DMS114 treated with DMSO at 0.1 percent for 48 hours (cell line): ENCODE measurements around the gene SLC37A1.
"Not testable (repeated sequence)": the region's sequence is repeated elsewhere in the genome, so short reads cannot be mapped to it uniquely, and the experiment has no call there.

Experiments used
- DNase-seq: peaks from one replicate; lab custom pipeline; 2025; ENCODE audit not compliant: unreplicated experiment; lab: John Stamatoyannopoulos, UW

The SLC37A1 gene

GRCh38 chr21:42513151-42513984 is at the start of gene SLC37A1:
TSS of gene SLC37A1 (plus strand) at chr21:42513852. CDS start at chr21:42518455, 4,603 bp downstream.
- no peak for DNase-seq

- no peak for DNase-seq
Measured at GRCh38 chr21:42463861-42464515, 49.7 kb upstream of the SLC37A1 start.

- no peak for DNase-seq
Measured at GRCh38 chr21:42465008-42465802, 48.4 kb upstream of the SLC37A1 start.

- DNase-seq, result no peak
Measured at GRCh38 chr21:42465803-42466127, 47.9 kb upstream of the SLC37A1 start.

GRCh38 chr21:42466700-42467099 is 47.0 kb upstream of the SLC37A1 start:
- no peak for DNase-seq

GRCh38 chr21:42467140-42467983 is 46.3 kb upstream of the SLC37A1 start:
- no peak for DNase-seq

- DNase-seq, result no peak
Measured at GRCh38 chr21:42468491-42469131, 45.0 kb upstream of the SLC37A1 start.

- no peak for DNase-seq
Measured at GRCh38 chr21:42469272-42469671, 44.4 kb upstream of the SLC37A1 start.

GRCh38 chr21:42469726-42470125 is 43.9 kb upstream of the SLC37A1 start:
- not testable (repeated sequence) for DNase-seq

GRCh38 chr21:42471206-42471605 is 42.4 kb upstream of the SLC37A1 start:
- no peak for DNase-seq

GRCh38 chr21:42471716-42472330 is 41.8 kb upstream of the SLC37A1 start:
- no peak for DNase-seq

- no peak for DNase-seq
Measured at GRCh38 chr21:42472521-42472920, 41.1 kb upstream of the SLC37A1 start.

GRCh38 chr21:42473498-42474042 is 40.1 kb upstream of the SLC37A1 start:
- no peak for DNase-seq

- no peak for DNase-seq
Measured at GRCh38 chr21:42474043-42474831, 39.4 kb upstream of the SLC37A1 start.

GRCh38 chr21:42475036-42475435 is 38.6 kb upstream of the SLC37A1 start:
- no peak for DNase-seq

GRCh38 chr21:42475526-42476387 is 37.9 kb upstream of the SLC37A1 start:
- no peak for DNase-seq

- no peak for DNase-seq
Measured at GRCh38 chr21:42476388-42477331, 37.0 kb upstream of the SLC37A1 start.
